ENCODE results near the gene NR4A3.

DNA sequence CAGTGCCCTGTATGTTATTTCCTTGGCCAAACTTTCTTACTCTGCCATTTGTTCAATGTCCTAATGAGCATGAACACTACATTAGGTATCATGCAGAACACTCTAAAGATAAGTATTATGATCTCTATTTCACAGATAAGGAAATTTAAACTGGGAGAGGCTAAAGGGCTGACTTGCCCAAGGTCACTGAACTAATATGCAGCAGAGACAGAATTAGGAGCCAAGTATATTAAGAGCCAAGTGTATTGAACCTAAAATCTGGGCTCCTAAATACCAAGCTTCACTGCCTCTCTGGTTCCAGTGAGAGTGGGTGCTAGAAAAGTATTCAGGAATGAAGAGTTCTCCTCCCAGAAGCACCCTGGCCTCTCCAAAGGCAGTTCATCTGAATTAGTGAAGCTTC is 13.5 kb downstream of the NR4A3 start:
- TF ChIP-seq, protein P1, sequence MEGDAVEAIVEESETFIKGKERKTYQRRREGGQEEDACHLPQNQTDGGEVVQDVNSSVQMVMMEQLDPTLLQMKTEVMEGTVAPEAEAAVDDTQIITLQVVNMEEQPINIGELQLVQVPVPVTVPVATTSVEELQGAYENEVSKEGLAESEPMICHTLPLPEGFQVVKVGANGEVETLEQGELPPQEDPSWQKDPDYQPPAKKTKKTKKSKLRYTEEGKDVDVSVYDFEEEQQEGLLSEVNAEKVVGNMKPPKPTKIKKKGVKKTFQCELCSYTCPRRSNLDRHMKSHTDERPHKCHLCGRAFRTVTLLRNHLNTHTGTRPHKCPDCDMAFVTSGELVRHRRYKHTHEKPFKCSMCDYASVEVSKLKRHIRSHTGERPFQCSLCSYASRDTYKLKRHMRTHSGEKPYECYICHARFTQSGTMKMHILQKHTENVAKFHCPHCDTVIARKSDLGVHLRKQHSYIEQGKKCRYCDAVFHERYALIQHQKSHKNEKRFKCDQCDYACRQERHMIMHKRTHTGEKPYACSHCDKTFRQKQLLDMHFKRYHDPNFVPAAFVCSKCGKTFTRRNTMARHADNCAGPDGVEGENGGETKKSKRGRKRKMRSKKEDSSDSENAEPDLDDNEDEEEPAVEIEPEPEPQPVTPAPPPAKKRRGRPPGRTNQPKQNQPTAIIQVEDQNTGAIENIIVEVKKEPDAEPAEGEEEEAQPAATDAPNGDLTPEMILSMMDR (IDR thresholded peaks at IDR 0.05; ENCODE audit: low read length) = no peak
- no peak for TF ChIP-seq EZH2 (optimal IDR thresholded peaks at IDR 0.05; ENCODE audit: low read depth, low read length)
